SK-MEL-5 (cell line): ENCODE data around the gene CFLAR. TPM values are rescaled to one million over a fixed set of nuclear protein-coding genes. Genes with fewer than 3 reads are reported as not detected.

Experiments used
- DNase-seq: peaks from one replicate; pipeline ENCODE4 v3.0.0-alpha.2; 2016; ENCODE audit warnings: low read depth, low spot score
- in situ Hi-C: cut with HindIII; loops from 2 replicates; pipeline ENCODE4 v1.10.0; 2016; ENCODE audit warnings: low sequenced_read_pairs, high pct_unique_total_duplicates, low pct_unique_long_range_greater_than_20kb
- polyA plus RNA-seq, 2 experiments: library from polyadenylated mRNA; depleted of rRNA; stranded (reverse); fragments of >200 nt; gene quantifications; 2 replicates each; pipeline ENCODE4 v1.2.3, GENCODE V29; 2015
- total RNA-seq: library from RNA; depleted of rRNA; stranded (reverse); fragments of >200 nt; shearing (Covaris generic); gene quantifications from 2 replicates; pipeline ENCODE4 v1.2.3, GENCODE V29; 2014; rRNA removed

The CFLAR gene
- total RNA-seq = 35.2 and 38.5 TPM in 2 replicates
- polyA plus RNA-seq (2015; cell fraction: cytosol; rRNA removed) = 23.7 and 27.6 TPM in 2 replicates
- 47.4 and 63.3 TPM in 2 replicates for polyA plus RNA-seq (2015; cell fraction: nucleus; rRNA removed)

DNA sequence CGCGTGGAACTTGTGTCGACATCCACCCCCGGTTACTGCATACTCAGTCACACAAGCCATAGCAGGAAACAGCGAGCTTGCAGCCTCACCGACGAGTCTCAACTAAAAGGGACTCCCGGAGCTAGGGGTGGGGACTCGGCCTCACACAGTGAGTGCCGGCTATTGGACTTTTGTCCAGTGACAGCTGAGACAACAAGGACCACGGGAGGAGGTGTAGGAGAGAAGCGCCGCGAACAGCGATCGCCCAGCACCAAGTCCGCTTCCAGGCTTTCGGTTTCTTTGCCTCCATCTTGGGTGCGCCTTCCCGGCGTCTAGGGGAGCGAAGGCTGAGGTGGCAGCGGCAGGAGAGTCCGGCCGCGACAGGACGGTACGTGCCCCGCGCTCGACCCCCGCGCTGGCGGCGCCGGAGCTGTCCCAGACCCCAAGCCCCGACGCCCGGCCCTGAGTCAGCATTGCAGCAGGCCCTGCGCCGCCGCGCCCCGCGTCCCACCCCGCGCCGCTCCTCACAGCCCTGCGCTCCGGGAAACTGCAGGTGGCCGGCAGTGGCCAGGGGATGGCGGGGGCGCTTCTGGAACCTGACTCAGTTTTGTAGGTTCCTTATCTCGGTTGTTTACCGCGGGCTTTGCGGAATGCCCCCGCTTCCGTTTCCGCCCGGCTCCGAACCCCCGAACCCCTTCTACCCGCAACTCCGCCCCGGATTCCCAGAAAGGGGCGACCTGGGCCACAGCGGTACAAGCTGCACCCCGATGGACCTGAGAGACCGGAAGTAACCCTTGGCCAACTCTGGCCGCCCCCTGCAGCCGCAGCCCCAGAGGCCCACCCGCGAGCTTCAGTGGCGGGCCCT lies at the start of gene CFLAR:
TSS of gene CFLAR (plus strand) at position 50 of the 844 bp plus-strand sequence. CDS start 13,702 bp downstream, outside the sequence.
- in situ Hi-C loops = no loop called here
- peak; percentile 55 for DNase-seq

DNA sequence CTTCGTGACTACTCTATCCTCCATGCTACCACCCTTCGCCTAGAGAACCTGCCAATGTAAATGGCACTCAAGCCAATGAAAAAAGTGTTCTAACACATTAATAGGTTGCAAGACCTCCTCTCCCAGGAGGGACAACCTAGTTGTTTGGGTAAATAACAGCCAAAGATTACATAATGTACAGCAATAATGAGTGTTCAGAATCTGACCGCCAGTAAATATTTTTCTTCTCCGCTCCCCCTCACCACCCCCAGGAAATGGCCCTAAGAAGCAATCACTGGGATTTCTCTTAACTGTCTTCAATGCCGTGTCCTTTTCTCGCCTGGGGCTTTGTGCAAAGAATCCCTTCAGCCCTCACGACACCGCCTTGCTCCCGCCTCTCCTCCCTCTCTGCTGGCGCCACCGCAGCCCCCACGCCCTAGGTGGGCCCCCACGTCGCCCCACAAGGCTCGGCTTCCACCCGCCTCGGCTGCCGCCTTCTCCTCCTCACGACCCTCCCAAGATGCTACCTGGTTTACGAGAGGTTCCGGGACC lies 45.0 kb upstream of the CFLAR start:
- DNase-seq = peak; percentile 25
- in situ Hi-C loops = no loop called here

- in situ Hi-C loops = no loop called here
Measured at GRCh38 chr2:201071479-201072200, 44.3 kb upstream of the CFLAR start, which contains the start of the genes HYCC2 and NDUFB3. HYCC2 (minus strand) TSS chr2:201071671; CDS start chr2:201024009, 47,662 bp downstream. NDUFB3 (plus strand) TSS chr2:201072001; CDS start chr2:201078883, 6,882 bp downstream.

DNA sequence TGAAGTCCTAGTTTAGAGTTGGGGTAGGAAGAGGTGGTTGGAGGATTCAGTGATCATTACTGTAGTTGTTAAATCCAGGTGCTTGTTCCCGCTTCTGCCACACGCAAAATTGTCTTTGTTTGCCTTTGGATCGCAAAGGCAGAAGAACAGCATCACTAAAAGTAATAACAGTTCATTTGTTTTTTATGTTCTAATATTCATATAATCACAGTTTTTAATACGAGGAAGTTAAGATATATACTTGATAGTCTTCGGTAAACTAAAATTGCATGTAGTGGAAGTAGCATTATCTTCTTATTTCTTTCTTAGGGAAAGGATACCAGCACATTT lies 43.8 kb upstream of the CFLAR start:
- DNase-seq = no peak
- in situ Hi-C loops = no loop called here

More at GRCh38 chr2:201071479-201072200, 44.3 kb upstream of the CFLAR start, which contains the start of the genes HYCC2 and NDUFB3:
- DNase-seq = peak; percentile 93

- in situ Hi-C loops = no loop called here
- no peak for DNase-seq
Measured at GRCh38 chr2:201073071-201073470, 42.9 kb upstream of the CFLAR start.

- in situ Hi-C loops = no loop called here
Measured at GRCh38 chr2:201074996-201075395, 41.0 kb upstream of the CFLAR start.

GRCh38 chr2:201084863-201085262 lies 31.1 kb upstream of the CFLAR start:
- no peak for DNase-seq
- in situ Hi-C loops = no loop called here

More at GRCh38 chr2:201074996-201075395, 41.0 kb upstream of the CFLAR start:
- no peak for DNase-seq

DNA sequence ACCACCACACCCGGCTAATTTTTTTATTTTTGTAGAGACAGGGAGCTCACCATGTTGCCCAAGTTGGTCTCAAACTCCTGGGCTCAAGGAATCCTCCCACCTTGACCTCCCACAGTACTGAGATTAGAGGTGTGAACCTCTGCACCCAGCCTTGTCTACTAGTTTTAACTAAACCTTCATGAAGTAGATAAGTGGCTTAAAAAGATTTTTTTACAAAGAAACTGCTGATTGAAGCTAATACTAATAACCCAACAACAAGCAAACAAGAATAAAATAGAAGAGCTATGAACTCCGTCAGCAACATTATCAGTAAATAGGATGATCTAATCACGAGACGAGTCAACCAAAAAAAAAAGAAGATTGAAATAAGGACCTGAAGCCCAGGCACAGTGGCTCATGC lies 25.4 kb upstream of the CFLAR start:
- in situ Hi-C loops = no loop called here
- DNase-seq = no peak

- no peak for DNase-seq
- in situ Hi-C loops = no loop called here
Measured at GRCh38 chr2:201093573-201093972, 22.4 kb upstream of the CFLAR start.

DNA sequence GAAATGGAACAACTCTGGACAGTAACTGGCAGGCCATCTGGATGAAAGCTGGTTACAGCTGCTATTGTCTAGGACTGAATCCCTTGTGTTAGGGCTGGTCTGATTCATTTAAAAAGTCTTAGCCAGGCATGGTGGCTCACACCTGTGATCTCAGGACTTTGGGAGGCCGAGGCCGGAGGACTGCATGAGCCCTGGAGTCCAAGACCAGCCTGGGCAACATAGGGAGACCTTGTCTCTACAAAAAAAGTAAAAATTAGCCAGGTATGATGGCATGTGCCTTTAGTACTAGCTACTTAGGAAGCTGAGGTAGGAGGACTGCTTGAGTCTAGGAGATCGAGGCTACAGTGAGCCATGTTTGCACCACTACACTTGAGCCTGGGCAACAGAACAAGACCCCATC lies 15.5 kb upstream of the CFLAR start:
- in situ Hi-C loops = no loop called here
- DNase-seq = no peak

GRCh38 chr2:201105759-201106158 lies 10.2 kb upstream of the CFLAR start:
- in situ Hi-C loops = no loop called here
- no peak for DNase-seq

DNA sequence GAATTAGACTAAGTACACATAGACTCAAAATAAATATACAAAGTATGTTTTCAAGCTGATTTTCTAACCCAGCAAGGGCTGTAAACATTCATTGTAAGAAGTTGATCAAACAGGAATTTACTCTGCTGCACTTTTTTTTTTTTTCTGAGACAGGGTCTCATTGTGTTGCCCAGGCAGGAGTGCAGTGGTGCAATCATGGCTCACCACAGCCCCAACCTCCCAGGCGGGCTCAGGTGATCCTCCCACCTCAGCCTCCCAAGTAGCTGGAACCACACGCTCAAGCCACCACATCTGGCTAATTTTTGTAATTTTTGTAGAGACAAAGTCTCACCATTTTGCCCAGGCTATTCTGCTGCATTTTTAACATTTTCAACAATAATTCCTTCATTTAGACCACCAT lies 8.3 kb upstream of the CFLAR start:
- in situ Hi-C loops = no loop called here
- no peak for DNase-seq

- DNase-seq = no peak
- in situ Hi-C loops = no loop called here
Measured at GRCh38 chr2:201108341-201108740, 7.6 kb upstream of the CFLAR start.

GRCh38 chr2:201109186-201109585 lies 6.8 kb upstream of the CFLAR start:
- no peak for DNase-seq
- in situ Hi-C loops = no loop called here

- DNase-seq = no peak
- in situ Hi-C loops = no loop called here
Measured at GRCh38 chr2:201110615-201111014, 5.3 kb upstream of the CFLAR start.

GRCh38 chr2:201111096-201111495 lies 4.9 kb upstream of the CFLAR start:
- DNase-seq = no peak
- in situ Hi-C loops = no loop called here

GRCh38 chr2:201114350-201114749 lies 1.6 kb upstream of the CFLAR start:
- no peak for DNase-seq
- in situ Hi-C loops = no loop called here

DNA sequence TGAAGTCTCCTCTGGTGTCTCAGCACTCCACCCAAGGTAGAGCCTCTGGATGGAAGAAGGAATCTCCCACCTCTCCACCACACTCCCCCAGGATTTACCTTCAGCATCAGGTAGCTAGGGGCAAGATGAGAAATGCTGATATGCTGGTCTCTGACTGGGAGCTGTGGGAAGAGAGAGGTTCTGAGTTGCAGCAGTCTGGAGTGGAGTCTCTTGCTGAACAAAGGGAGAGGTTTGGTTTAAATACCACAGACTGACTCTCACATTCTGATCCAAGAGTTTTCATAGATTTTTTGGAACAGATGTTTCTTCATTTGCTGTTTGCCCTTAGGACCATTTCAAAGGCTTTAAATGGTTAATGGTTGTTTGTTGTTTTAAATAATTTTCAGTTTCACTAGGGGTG lies 1.1 kb upstream of the CFLAR start:
- in situ Hi-C loops = no loop called here
- DNase-seq = no peak
